ENCODE data around the gene MAPK4. TPM values are rescaled to one million over a fixed set of nuclear protein-coding genes. Genes with fewer than 3 reads are reported as not detected.
"Not testable (repeated sequence)": the region's sequence is repeated elsewhere in the genome, so short reads cannot be mapped to it uniquely, and the experiment has no call there.

MAPK4 gene
- total RNA-seq, 1 donor from 2014 or later = not detected

- H3K36me3 Mint-ChIP-seq (ENCODE audit: low read depth) = no peaks in the 10 kb centered on the region
- no peaks in the 10 kb centered on the region for H3K4me1 Mint-ChIP-seq (ENCODE audit: low read depth)
- no peaks in the 10 kb centered on the region for H3K9me3 Mint-ChIP-seq
- H3K4me3 Mint-ChIP-seq (ENCODE audit: low read depth) = no peak overlapping the region
- no peak overlapping the region for H3K27ac Mint-ChIP-seq
- H3K27me3 Mint-ChIP-seq (ENCODE audit: low read depth) = no peaks in the 10 kb centered on the region
- DNase-seq (ENCODE audit: low spot score) = no peak
- intact Hi-C loops (cut with micrococcal nuclease) = no loop called here
These were observed 191.6 kb downstream of the MAPK4 start for GRCh38 chr18:50751490-50751889.

GRCh38 chr18:50751947-50752346 lies 192.1 kb downstream of the MAPK4 start:
- intact Hi-C loops (cut with micrococcal nuclease) = no loop called here

GRCh38 chr18:50753311-50753710 lies 193.4 kb downstream of the MAPK4 start:
- no peaks in the 10 kb centered on the region for H3K9me3 Mint-ChIP-seq
- intact Hi-C loops (cut with micrococcal nuclease) = no loop called here

More at GRCh38 chr18:50751947-50752346, 192.1 kb downstream of the MAPK4 start:
- H3K36me3 Mint-ChIP-seq (ENCODE audit: low read depth) = no peaks in the 10 kb centered on the region
- H3K4me3 Mint-ChIP-seq (ENCODE audit: low read depth) = no peak overlapping the region
- no peak for DNase-seq (ENCODE audit: low spot score)
- H3K9me3 Mint-ChIP-seq = no peaks in the 10 kb centered on the region
- H3K27me3 Mint-ChIP-seq (ENCODE audit: low read depth) = no peaks in the 10 kb centered on the region
- no peaks in the 10 kb centered on the region for H3K4me1 Mint-ChIP-seq (ENCODE audit: low read depth)
- no peak overlapping the region for H3K27ac Mint-ChIP-seq

GRCh38 chr18:50754297-50754696 lies 194.4 kb downstream of the MAPK4 start:
- Mint-ChIP-seq H3K9me3 (no peaks in the 10 kb centered on the region), H3K27ac (no peak overlapping the region), H3K36me3 (ENCODE audit: low read depth) (no peaks in the 10 kb centered on the region), H3K4me3 (ENCODE audit: low read depth) (no peak overlapping the region), H3K27me3 (ENCODE audit: low read depth) (peaks cover 5% of the 10 kb centered on the region), H3K4me1 (ENCODE audit: low read depth) (no peaks in the 10 kb centered on the region)
- intact Hi-C loops (cut with micrococcal nuclease) = no loop called here
- no peak for DNase-seq (ENCODE audit: low spot score)

More at GRCh38 chr18:50753311-50753710, 193.4 kb downstream of the MAPK4 start:
- H3K4me3 Mint-ChIP-seq (ENCODE audit: low read depth) = no peak overlapping the region
- peaks cover under 1% of the 10 kb centered on the region for H3K27me3 Mint-ChIP-seq (ENCODE audit: low read depth)
- DNase-seq (ENCODE audit: low spot score) = no peak
- no peaks in the 10 kb centered on the region for H3K36me3 Mint-ChIP-seq (ENCODE audit: low read depth)
- no peaks in the 10 kb centered on the region for H3K4me1 Mint-ChIP-seq (ENCODE audit: low read depth)
- H3K27ac Mint-ChIP-seq = no peak overlapping the region

GRCh38 chr18:50757358-50757757 lies 197.5 kb downstream of the MAPK4 start:
- H3K4me3 Mint-ChIP-seq (ENCODE audit: low read depth) = no peak overlapping the region
- H3K27ac Mint-ChIP-seq = no peak overlapping the region
- intact Hi-C loops (cut with micrococcal nuclease) = no loop called here
- peaks cover 5% of the 10 kb centered on the region for H3K27me3 Mint-ChIP-seq (ENCODE audit: low read depth)
- H3K36me3 Mint-ChIP-seq (ENCODE audit: low read depth) = no peaks in the 10 kb centered on the region
- no peaks in the 10 kb centered on the region for H3K4me1 Mint-ChIP-seq (ENCODE audit: low read depth)
- H3K9me3 Mint-ChIP-seq = no peaks in the 10 kb centered on the region
- no peak for DNase-seq (ENCODE audit: low spot score)

- Mint-ChIP-seq H3K27me3 (ENCODE audit: low read depth) (peaks cover 5% of the 10 kb centered on the region), H3K4me3 (ENCODE audit: low read depth) (no peak overlapping the region), H3K27ac (no peak overlapping the region), H3K9me3 (peaks cover 39% of the 10 kb centered on the region), H3K36me3 (ENCODE audit: low read depth) (no peaks in the 10 kb centered on the region), H3K4me1 (ENCODE audit: low read depth) (no peaks in the 10 kb centered on the region)
- intact Hi-C loops (cut with micrococcal nuclease) = no loop called here
- no peak for DNase-seq (ENCODE audit: low spot score)
These were observed 209.6 kb downstream of the MAPK4 start for GRCh38 chr18:50769463-50769862.

GRCh38 chr18:50775207-50775606 lies 215.3 kb downstream of the MAPK4 start:
- H3K4me1 Mint-ChIP-seq (ENCODE audit: low read depth) = no peaks in the 10 kb centered on the region
- DNase-seq (ENCODE audit: low spot score) = no peak
- H3K9me3 Mint-ChIP-seq = peaks cover 6% of the 10 kb centered on the region
- intact Hi-C loops (cut with micrococcal nuclease) = no loop called here
- no peak overlapping the region for H3K4me3 Mint-ChIP-seq (ENCODE audit: low read depth)
- H3K36me3 Mint-ChIP-seq (ENCODE audit: low read depth) = no peaks in the 10 kb centered on the region
- H3K27ac Mint-ChIP-seq = no peak overlapping the region
- peaks cover 5% of the 10 kb centered on the region for H3K27me3 Mint-ChIP-seq (ENCODE audit: low read depth)

GRCh38 chr18:50775726-50776125 lies 215.8 kb downstream of the MAPK4 start:
- Mint-ChIP-seq H3K4me1 (ENCODE audit: low read depth) (no peaks in the 10 kb centered on the region), H3K9me3 (peaks cover 1% of the 10 kb centered on the region), H3K27me3 (ENCODE audit: low read depth) (peaks cover 5% of the 10 kb centered on the region), H3K27ac (no peak overlapping the region), H3K36me3 (ENCODE audit: low read depth) (no peaks in the 10 kb centered on the region), H3K4me3 (ENCODE audit: low read depth) (no peak overlapping the region)
- DNase-seq (ENCODE audit: low spot score) = no peak
- intact Hi-C loops (cut with micrococcal nuclease) = no loop called here

GRCh38 chr18:50776383-50776782 lies 216.5 kb downstream of the MAPK4 start:
- Mint-ChIP-seq H3K4me1 (ENCODE audit: low read depth) (no peaks in the 10 kb centered on the region), H3K27me3 (ENCODE audit: low read depth) (peaks cover 5% of the 10 kb centered on the region), H3K9me3 (no peaks in the 10 kb centered on the region), H3K4me3 (ENCODE audit: low read depth) (no peak overlapping the region), H3K36me3 (ENCODE audit: low read depth) (no peaks in the 10 kb centered on the region), H3K27ac (no peak overlapping the region)
- DNase-seq (ENCODE audit: low spot score) = no peak
- intact Hi-C loops (cut with micrococcal nuclease) = no loop called here

GRCh38 chr18:50779021-50779420 lies 219.1 kb downstream of the MAPK4 start:
- H3K36me3 Mint-ChIP-seq (ENCODE audit: low read depth); H3K4me3 Mint-ChIP-seq (ENCODE audit: low read depth); H3K4me1 Mint-ChIP-seq (ENCODE audit: low read depth); H3K9me3 Mint-ChIP-seq; H3K27ac Mint-ChIP-seq; intact Hi-C loops (cut with micrococcal nuclease); DNase-seq (ENCODE audit: low spot score); H3K27me3 Mint-ChIP-seq (ENCODE audit: low read depth): not testable (repeated sequence)

Other genes with a start within 250 kb of the MAPK4 start
- gene SKA1, start 185.0 kb upstream of the MAPK4 start, total RNA-seq = 23.5 and 23.6 TPM in 2 replicates